K562 (cell line): ENCODE data around the gene CIB1. TPM values are rescaled to one million over a fixed set of nuclear protein-coding genes. Genes with fewer than 3 reads are reported as not detected.

Source experiments
- CCNT2 ChIP-seq: IDR thresholded peaks from 2 replicates; pipeline ENCODE4 v1.6.1; 2011; ENCODE audit warnings: borderline replicate concordance, low read depth, mild to moderate bottlenecking, moderate library complexity, mixed read lengths, low read length; ENCODE audit not compliant: insufficient read length; ENCODE audit errors: extremely low read depth
- CREB3L1 ChIP-seq: fragments of 450-650 bp; IDR thresholded peaks from 2 replicates; pipeline ENCODE4 v1.6.1; 2014; ENCODE audit warnings: low read depth, mild to moderate bottlenecking, moderate library complexity, borderline replicate concordance
- ESRRB ChIP-seq: fragments of 250-450 bp; sonication (Bioruptor Pico); IDR thresholded peaks from 2 replicates; pipeline ENCODE4 v1.5.0; 2020; ENCODE audit warnings: mild to moderate bottlenecking, moderate library complexity, borderline replicate concordance
- ETV6 ChIP-seq, 3 experiments: fragments of 150-350 bp in 1 of 3; sonication (generic) in 1 of 3; formaldehyde crosslinking in 1 of 3; IDR thresholded peaks; 2 replicates each; pipeline versions ENCODE4 v1.6.1 to v1.8.0; 2014 to 2022; ENCODE audit warnings: borderline replicate concordance in 2 of 3, low read depth in 2 of 3, antibody characterized with exemption in 1 of 3, low read length in 1 of 3, mild to moderate bottlenecking in 1 of 3, missing genetic modification reagents in 1 of 3
- GABPA ChIP-seq: fragments of 200-800 bp; sonication (Bioruptor generic); conservative IDR thresholded peaks from 2 replicates; pipeline ENCODE4 v1.6.1; 2016; ENCODE audit warnings: low read depth, missing genetic modification characterization, missing compliant biosample characterization
- GATAD2B ChIP-seq: fragments of 450-650 bp; IDR thresholded peaks from 2 replicates; pipeline ENCODE4 v1.6.1; 2017; ENCODE audit warnings: mild to moderate bottlenecking, borderline replicate concordance
- MXI1 ChIP-seq: IDR thresholded peaks from 2 replicates; pipeline ENCODE4 v1.6.1; 2011; ENCODE audit warnings: low read depth, mild to moderate bottlenecking, improper control_type of control experiment, low read length
- NFIC ChIP-seq: fragments of 450-650 bp; IDR thresholded peaks from 2 replicates; pipeline ENCODE4 v1.6.1; 2017; ENCODE audit warnings: mild to moderate bottlenecking, inconsistent platforms
- PKNOX1 ChIP-seq: fragments of 450-650 bp; IDR thresholded peaks from 2 replicates; pipeline ENCODE4 v1.6.1; 2016
- RB1 ChIP-seq: fragments of 450-650 bp; IDR thresholded peaks from 2 replicates; pipeline ENCODE4 v1.6.1; 2017; ENCODE audit warnings: low read depth, mild to moderate bottlenecking
- RBFOX2 ChIP-seq: fragments of 200-400 bp; formaldehyde crosslinking; IDR thresholded peaks from 2 replicates; pipeline ENCODE4 v1.6.1; 2017; ENCODE audit warnings: low read depth, mild to moderate bottlenecking, low read length, moderate library complexity
- RBM15 ChIP-seq: fragments of 200-400 bp; formaldehyde crosslinking; IDR thresholded peaks from 2 replicates; pipeline ENCODE4 v1.6.1; 2018; ENCODE audit warnings: mild to moderate bottlenecking, low read length, moderate library complexity; ENCODE audit not compliant: insufficient read depth
- SMAD4 ChIP-seq: fragments of 250-450 bp; sonication (Bioruptor Pico); conservative IDR thresholded peaks from 2 replicates; pipeline ENCODE4 v1.8.0; 2021; ENCODE audit warnings: inconsistent platforms, mild to moderate bottlenecking, moderate library complexity
- TCFL5 ChIP-seq: fragments of 250-450 bp; sonication (Bioruptor Pico); conservative IDR thresholded peaks from 2 replicates; pipeline ENCODE4 v1.6.1; 2021; ENCODE audit warnings: mild to moderate bottlenecking, moderate library complexity, matching md5 sums
- TEAD4 ChIP-seq, 2 experiments: sonication (generic) in 1 of 2; formaldehyde crosslinking in 1 of 2; IDR thresholded peaks; 2 replicates each; pipeline versions ENCODE4 v1.6.1 to v1.8.0; 2012 to 2022; ENCODE audit warnings: borderline replicate concordance in 1 of 2, inconsistent platforms in 1 of 2, low read length in 1 of 2, mild to moderate bottlenecking in 1 of 2, missing genetic modification reagents in 1 of 2
- TSHZ1 ChIP-seq: fragments of 250-450 bp; sonication (Bioruptor Pico); IDR thresholded peaks from 2 replicates; pipeline ENCODE4 v1.4.0; 2020; ENCODE audit warnings: mild to moderate bottlenecking, moderate library complexity
- ZNF12 ChIP-seq: sonication (generic); formaldehyde crosslinking; IDR thresholded peaks from 2 replicates; pipeline ENCODE4 v1.4.0; 2020; ENCODE audit warnings: mild to moderate bottlenecking, missing genetic modification reagents
- ZNF133 ChIP-seq: fragments of 250-450 bp; sonication (Bioruptor Pico); IDR thresholded peaks from 2 replicates; pipeline ENCODE4 v1.4.0; 2020; ENCODE audit warnings: mild to moderate bottlenecking
- ZNF197 ChIP-seq: fragments of 200-800 bp; sonication (Bioruptor generic); IDR thresholded peaks from 2 replicates; pipeline ENCODE4 v1.6.1; 2016; ENCODE audit warnings: low read depth, missing genetic modification characterization, missing compliant biosample characterization
- ZNF274 ChIP-seq: IDR thresholded peaks from 2 replicates; pipeline ENCODE4 v1.6.1; 2011; ENCODE audit warnings: low read depth, mild to moderate bottlenecking, low read length, moderate library complexity, borderline replicate concordance
- polyA plus RNA-seq, 8 experiments: library from polyadenylated mRNA; depleted of rRNA in 4 of 8; stranded (reverse) in 5 of 8; unstranded in 3 of 8; fragments of >200 nt; fragmentation: Nextera tagmentation in 2 of 8; fragmentation: Illumina TruSeq in 1 of 8; extraction: Ambion mirVana in 2 of 8; extraction: Trizol in 1 of 8; gene quantifications; 2 replicates each; pipeline versions ENCODE4 v1.2.1 to v1.2.3, GENCODE V29; 2011 to 2014; ENCODE audit warnings: inconsistent platforms in 1 of 8, missing spikeins in 1 of 8
- total RNA-seq, 7 experiments: library from RNA; depleted of rRNA in 6 of 7; stranded (reverse); fragments of >200 nt in 6 of 7; fragmentation: Illumina TruSeq in 2 of 7; extraction: Trizol in 2 of 7; gene quantifications; 2 replicates each; pipeline versions ENCODE4 v1.2.1 to v1.2.3, GENCODE V29; 2011 to 2021; ENCODE audit warnings: low replicate concordance in 1 of 7

The CIB1 gene
- total and polyA plus RNA-seq, 9 of the 15 experiments (the other 6 are each of a cell fraction or from before 2014, with no cell fraction given): 14.9 to 136 (median 64.5) TPM

- no peak for TF ChIP-seq TSHZ1 (CRISPR knock-in tag)
- no peak for TF ChIP-seq GATAD2B
- no peak for TF ChIP-seq ZNF133 (CRISPR knock-in tag)
- TF ChIP-seq ZNF197 (CRISPR knock-in tag): no peak
- no peak for TF ChIP-seq ZNF274
- TF ChIP-seq SMAD4 (CRISPR knock-in tag): peak; percentile 12; the same call in 1 of the 2 replicates
- TF ChIP-seq ESRRB: no peak
- TF ChIP-seq TEAD4 (IDR thresholded peaks at IDR 0.05; ENCODE audit: low read length): no peak
- no peak for TF ChIP-seq TEAD4 (CRISPR knock-in tag; IDR thresholded peaks at IDR 0.05; ENCODE audit: borderline replicate concordance)
- peak; percentile 80 for TF ChIP-seq NFIC
- peak; percentile 34; the same call in 1 of the 2 replicates for TF ChIP-seq ZNF12
- TF ChIP-seq PKNOX1: 0 out of 2 replicates have a peak, but pooled peaks have one; percentile 10
- no peak for TF ChIP-seq RBM15
- TF ChIP-seq MXI1: peak; percentile 96
- TF ChIP-seq TCFL5 (CRISPR knock-in tag): no peak
- no peak for TF ChIP-seq CREB3L1
- TF ChIP-seq RBFOX2: peak; percentile 60
- TF ChIP-seq RB1: peak; percentile 30
- TF ChIP-seq GABPA: peak; percentile 77
- TF ChIP-seq CCNT2: peak; percentile 52
- TF ChIP-seq ETV6 (IDR thresholded peaks at IDR 0.05; ENCODE audit: borderline replicate concordance in 1 of 2, low read depth in 2 of 2, low read length in 1 of 2): no peak
- no peak for TF ChIP-seq ETV6 (CRISPR knock-in tag; IDR thresholded peaks at IDR 0.05; ENCODE audit: borderline replicate concordance)
These were observed 48.7 kb downstream of the CIB1 start (continued) for GRCh38 chr15:90184786-90185704.
